ENCODE measurements around the gene SPATA18. TPM values are rescaled to one million over a fixed set of nuclear protein-coding genes. Genes with fewer than 3 reads are reported as not detected.

The SPATA18 gene
- polyA plus RNA-seq, 3 donors, result 0.04 to 0.41 TPM; not detected in 1

GRCh38 chr4:52103319-52103718 is 52.2 kb downstream of the SPATA18 start:
- H3K9ac ChIP-seq (ENCODE audit: insufficient read depth, low read length, poor library complexity, severe bottlenecking), result no peak overlapping the region
- H3K4me3 ChIP-seq (replicated peaks in 1 of 3; ENCODE audit: low read depth in 2 of 3, low read length in 3 of 3), result no peak overlapping the region
- intact Hi-C loops (cut with micrococcal nuclease), result no loop called here
- no CpG with 5 or more reads among the region's 1 CpG for WGBS (ENCODE audit: insufficient coverage)
- H3K4me1 ChIP-seq (ENCODE audit: control insufficient read depth in 1 of 2, insufficient read depth in 2 of 2, low read length in 2 of 2), result peaks cover 0 to 5% of the 10 kb centered on the region in 2 donors
- H3K27ac Mint-ChIP-seq, result no peak overlapping the region
- H3K9me3 ChIP-seq (replicated peaks in 1 of 2; ENCODE audit: control insufficient read depth in 1 of 2, insufficient read depth in 1 of 2, low read length in 2 of 2), result no peaks in the 10 kb centered on the region
- TF ChIP-seq, protein P1, sequence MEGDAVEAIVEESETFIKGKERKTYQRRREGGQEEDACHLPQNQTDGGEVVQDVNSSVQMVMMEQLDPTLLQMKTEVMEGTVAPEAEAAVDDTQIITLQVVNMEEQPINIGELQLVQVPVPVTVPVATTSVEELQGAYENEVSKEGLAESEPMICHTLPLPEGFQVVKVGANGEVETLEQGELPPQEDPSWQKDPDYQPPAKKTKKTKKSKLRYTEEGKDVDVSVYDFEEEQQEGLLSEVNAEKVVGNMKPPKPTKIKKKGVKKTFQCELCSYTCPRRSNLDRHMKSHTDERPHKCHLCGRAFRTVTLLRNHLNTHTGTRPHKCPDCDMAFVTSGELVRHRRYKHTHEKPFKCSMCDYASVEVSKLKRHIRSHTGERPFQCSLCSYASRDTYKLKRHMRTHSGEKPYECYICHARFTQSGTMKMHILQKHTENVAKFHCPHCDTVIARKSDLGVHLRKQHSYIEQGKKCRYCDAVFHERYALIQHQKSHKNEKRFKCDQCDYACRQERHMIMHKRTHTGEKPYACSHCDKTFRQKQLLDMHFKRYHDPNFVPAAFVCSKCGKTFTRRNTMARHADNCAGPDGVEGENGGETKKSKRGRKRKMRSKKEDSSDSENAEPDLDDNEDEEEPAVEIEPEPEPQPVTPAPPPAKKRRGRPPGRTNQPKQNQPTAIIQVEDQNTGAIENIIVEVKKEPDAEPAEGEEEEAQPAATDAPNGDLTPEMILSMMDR (IDR thresholded peaks at IDR 0.05), result no peak
- no peaks in the 10 kb centered on the region for H3K27me3 ChIP-seq (ENCODE audit: control insufficient read depth in 2 of 2, insufficient read depth in 2 of 2, low read length in 2 of 2)
- H3K27ac ChIP-seq (ENCODE audit: low read depth in 1 of 2, low read length in 2 of 2), result no peak overlapping the region
- no peak overlapping the region for H2AFZ ChIP-seq (ENCODE audit: insufficient read depth, low read depth, low read length, poor library complexity, severe bottlenecking)
- no peaks in the 10 kb centered on the region for H3K79me2 ChIP-seq (ENCODE audit: insufficient read depth, low read length)
- peaks cover 0 to 1% (median 0%) of the 10 kb centered on the region in 3 donors for H3K27me3 Mint-ChIP-seq (ENCODE audit: low read depth in 3 of 3)
- no peaks in the 10 kb centered on the region for H3K36me3 ChIP-seq (replicated peaks in 1 of 2; ENCODE audit: control insufficient read depth in 1 of 2, insufficient read depth in 2 of 2, low read length in 2 of 2)
- H4K20me1 ChIP-seq (ENCODE audit: insufficient read depth, low read length), result no peaks in the 10 kb centered on the region
- no peak overlapping the region for H3K4me2 ChIP-seq (replicated peaks; ENCODE audit: extremely low read depth, low read length, poor library complexity, severe bottlenecking)
- peaks cover 14% of the 10 kb centered on the region for H3K4me1 Mint-ChIP-seq
- H3K36me3 Mint-ChIP-seq, result no peaks in the 10 kb centered on the region
- no peak for DNase-seq
- H3K9me3 Mint-ChIP-seq, result peaks cover 0 to 2% (median 0%) of the 10 kb centered on the region in 7 donors
- H3K4me3 Mint-ChIP-seq, result no peak overlapping the region

DNA sequence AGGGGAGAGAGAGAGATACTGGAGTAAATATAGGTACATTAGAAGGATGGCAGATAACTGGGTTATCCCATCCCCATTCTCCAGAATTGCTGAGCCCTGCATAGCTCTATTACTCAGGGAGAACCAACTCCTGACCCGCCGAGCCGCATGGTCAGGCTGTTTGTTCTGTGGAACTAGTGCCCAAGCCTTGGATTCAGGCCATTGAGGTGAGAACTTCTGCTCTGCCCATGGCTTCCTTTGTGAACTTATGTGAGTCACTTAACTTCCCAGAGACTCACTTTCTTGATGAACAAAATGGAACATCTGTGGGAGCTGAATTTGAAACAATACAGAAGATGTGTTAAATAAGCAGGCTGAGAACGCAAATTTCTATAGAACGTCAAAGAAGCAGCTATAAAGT is 54.2 kb downstream of the SPATA18 start:
- H4K20me1 ChIP-seq (ENCODE audit: insufficient read depth, low read length), result no peaks in the 10 kb centered on the region
- H3K27me3 Mint-ChIP-seq (ENCODE audit: low read depth in 3 of 3), result peaks cover 0 to 3% (median 0%) of the 10 kb centered on the region in 3 donors
- H3K79me2 ChIP-seq (ENCODE audit: insufficient read depth, low read length), result no peaks in the 10 kb centered on the region
- no peak overlapping the region for H3K27ac ChIP-seq (ENCODE audit: low read depth in 1 of 2, low read length in 2 of 2)
- H3K9me3 Mint-ChIP-seq, result peaks cover 0 to 8% (median 2%) of the 10 kb centered on the region in 7 donors
- no peaks in the 10 kb centered on the region for H3K27me3 ChIP-seq (ENCODE audit: control insufficient read depth in 2 of 2, insufficient read depth in 2 of 2, low read length in 2 of 2)
- no peaks in the 10 kb centered on the region for H3K36me3 Mint-ChIP-seq
- H3K9me3 ChIP-seq (replicated peaks in 1 of 2; ENCODE audit: control insufficient read depth in 1 of 2, insufficient read depth in 1 of 2, low read length in 2 of 2), result no peaks in the 10 kb centered on the region
- H3K9ac ChIP-seq (ENCODE audit: insufficient read depth, low read length, poor library complexity, severe bottlenecking), result no peak overlapping the region
- H3K27ac Mint-ChIP-seq, result no peak overlapping the region
- DNase-seq, result no peak
- intact Hi-C loops (cut with micrococcal nuclease), result no loop called here
- peaks cover 0 to 5% of the 10 kb centered on the region in 2 donors for H3K4me1 ChIP-seq (ENCODE audit: control insufficient read depth in 1 of 2, insufficient read depth in 2 of 2, low read length in 2 of 2)
- no peak overlapping the region for H3K4me2 ChIP-seq (replicated peaks; ENCODE audit: extremely low read depth, low read length, poor library complexity, severe bottlenecking)
- whole genome bisulfite sequencing (ENCODE audit: insufficient coverage), result 95% methylated on average over 3 of the region's 5 CpGs
- H3K4me3 ChIP-seq (replicated peaks in 1 of 3; ENCODE audit: low read depth in 2 of 3, low read length in 3 of 3), result no peak overlapping the region
- H3K36me3 ChIP-seq (replicated peaks in 1 of 2; ENCODE audit: control insufficient read depth in 1 of 2, insufficient read depth in 2 of 2, low read length in 2 of 2), result no peaks in the 10 kb centered on the region
- TF ChIP-seq, protein P1 (IDR thresholded peaks at IDR 0.05), result no peak
- H3K4me3 Mint-ChIP-seq, result no peak overlapping the region
- H3K4me1 Mint-ChIP-seq, result peaks cover 11% of the 10 kb centered on the region
- H2AFZ ChIP-seq (ENCODE audit: insufficient read depth, low read depth, low read length, poor library complexity, severe bottlenecking), result no peak overlapping the region
